ENCODE results near the gene TRIM15. TPM values are rescaled to one million over a fixed set of nuclear protein-coding genes. Genes with fewer than 3 reads are reported as not detected.

The TRIM15 gene
- total and polyA plus RNA-seq, 10 of the 15 experiments (the other 5 are each of a cell fraction or from before 2014, with no cell fraction given): 0.29 TPM; not detected in 9

- Histone ChIP-seq H3K4me2 (ENCODE audit: control insufficient read depth, insufficient read depth) (no peak overlapping the region; the same call in 1 of the 2 replicates), H3K9ac (ENCODE audit: control insufficient read depth, insufficient read depth, low read length) (no peak overlapping the region), H3K4me1 (ENCODE audit: control insufficient read depth, insufficient read depth, low read length) (peaks cover 4% of the 10 kb centered on the region; the same call in 1 of the 2 replicates), H3K27ac (ENCODE audit: control insufficient read depth, insufficient read depth) (no peak overlapping the region), H4K20me1 (ENCODE audit: control insufficient read depth, insufficient read depth) (no peaks in the 10 kb centered on the region), H3K9me3 (replicated peaks; ENCODE audit: control insufficient read depth, insufficient read depth, low read length) (no peaks in the 10 kb centered on the region), H3K4me3 (no peak overlapping the region), H3K36me3 (ENCODE audit: control insufficient read depth in 2 of 2, insufficient read depth in 2 of 2, low read length in 1 of 2) (no peaks in the 10 kb centered on the region), H3K79me2 (ENCODE audit: control insufficient read depth, insufficient read depth, low read length) (no peaks in the 10 kb centered on the region), H2AFZ (ENCODE audit: control insufficient read depth, low read depth, low read length) (no peak overlapping the region), H3K27me3 (replicated peaks in 1 of 2; ENCODE audit: control insufficient read depth in 2 of 2, insufficient read depth in 2 of 2, low read length in 1 of 2) (peaks cover 2% of the 10 kb centered on the region in 2 experiments; a peak in 3 of 4 replicates)
- 27% methylated on average over 2 of the region's 2 CpGs for WGBS (ENCODE audit: insufficient coverage, insufficient replicate concordance, low lambda C conversion rate, missing lambda C conversion rate)
- ChIA-PET POLR2A (no interaction called here), SMC1A (ENCODE audit: uncharacterized antibody, unreplicated experiment) (interaction anchor here (1.8 kb wide), 1 partner anchor 55 kb away, joined by 9 read pairs; no protein-coding TSS in a partner anchor), RAD21 (ENCODE audit: unreplicated experiment) (no interaction called here), CTCF (interaction anchor here (0.9 to 1.4 kb wide), 2 partner anchors 27 to 55 kb away, joined by 3 to 4 read pairs; no protein-coding TSS in a partner anchor)
- BruUV-seq (replicated peaks): no TSS peak
- intact Hi-C loops (cut with micrococcal nuclease; ENCODE audit: unreplicated experiment): no loop called here
- ATAC-seq (no peak), FAIRE-seq (peak; percentile 7), DNase-seq (ENCODE audit: low read depth, low spot score) (no peak)
- in situ Hi-C loops (cut with MboI): no loop called here
- no peak for TF ChIP-seq BACH1 (IDR thresholded peaks at IDR 0.05; ENCODE audit: borderline replicate concordance)
- TF ChIP-seq SP1 (IDR thresholded peaks at IDR 0.05; ENCODE audit: low read depth, low read length): no peak
- no peak for TF ChIP-seq SMAD1 (IDR thresholded peaks at IDR 0.05; ENCODE audit: low read depth, partially characterized antibody)
These were observed 5.3 kb upstream of the TRIM15 start for GRCh38 chr6:30157999-30158398.

GRCh38 chr6:30158475-30159040, 4.8 kb upstream of the TRIM15 start:
- FAIRE-seq (peak; percentile 13), ATAC-seq (no peak; the same call in 2 of the 3 replicates), DNase-seq (ENCODE audit: low read depth, low spot score) (no peak)
- WGBS (ENCODE audit: insufficient coverage, insufficient replicate concordance, low lambda C conversion rate, missing lambda C conversion rate): 13% methylated on average over 3 of the region's 3 CpGs
- no peaks in the 10 kb centered on the region for H3K79me2 ChIP-seq (ENCODE audit: control insufficient read depth, insufficient read depth, low read length)
- no TSS peak for BruUV-seq (replicated peaks)
- no peaks in the 10 kb centered on the region for H3K9me3 ChIP-seq (replicated peaks; ENCODE audit: control insufficient read depth, insufficient read depth, low read length)
- SMC1A ChIA-PET (ENCODE audit: uncharacterized antibody, unreplicated experiment): interaction anchor here (1.8 kb wide), 1 partner anchor 55 kb away, joined by 9 read pairs; no protein-coding TSS in a partner anchor
- H3K36me3 ChIP-seq (ENCODE audit: control insufficient read depth in 2 of 2, insufficient read depth in 2 of 2, low read length in 1 of 2): no peaks in the 10 kb centered on the region
- no peaks in the 10 kb centered on the region for H4K20me1 ChIP-seq (ENCODE audit: control insufficient read depth, insufficient read depth)
- H3K4me2 ChIP-seq (ENCODE audit: control insufficient read depth, insufficient read depth): no peak overlapping the region; the same call in 1 of the 2 replicates
- H3K4me3 ChIP-seq: no peak overlapping the region
- peaks cover 2% of the 10 kb centered on the region in 2 experiments; a peak in 3 of 4 replicates for H3K27me3 ChIP-seq (replicated peaks in 1 of 2; ENCODE audit: control insufficient read depth in 2 of 2, insufficient read depth in 2 of 2, low read length in 1 of 2)
- H2AFZ ChIP-seq (ENCODE audit: control insufficient read depth, low read depth, low read length): no peak overlapping the region
- POLR2A ChIA-PET: no interaction called here
- CTCF ChIA-PET: interaction anchor here (0.9 to 1.4 kb wide), 2 partner anchors 27 to 55 kb away, joined by 3 to 4 read pairs; no protein-coding TSS in a partner anchor
- peaks cover 4% of the 10 kb centered on the region; the same call in 1 of the 2 replicates for H3K4me1 ChIP-seq (ENCODE audit: control insufficient read depth, insufficient read depth, low read length)
- RAD21 ChIA-PET (ENCODE audit: unreplicated experiment): no interaction called here
- in situ Hi-C loops (cut with MboI): no loop called here
- no peak overlapping the region for H3K9ac ChIP-seq (ENCODE audit: control insufficient read depth, insufficient read depth, low read length)
- intact Hi-C loops (cut with micrococcal nuclease; ENCODE audit: unreplicated experiment): no loop called here
- H3K27ac ChIP-seq (ENCODE audit: control insufficient read depth, insufficient read depth): no peak overlapping the region
- no peak for TF ChIP-seq PML (IDR thresholded peaks at IDR 0.05; ENCODE audit: low read length)
- TF ChIP-seq KLF5 (IDR thresholded peaks at IDR 0.05; ENCODE audit: partially characterized antibody): no peak
- TF ChIP-seq ZNF384 (IDR thresholded peaks at IDR 0.05; ENCODE audit: borderline replicate concordance, low read depth, low read length): no peak
- TF ChIP-seq MAX (IDR thresholded peaks at IDR 0.05; ENCODE audit: low read depth, low read length): no peak
- TF ChIP-seq EED (IDR thresholded peaks at IDR 0.05; ENCODE audit: low read depth): no peak
- no peak for TF ChIP-seq BCL11A (IDR thresholded peaks at IDR 0.05; ENCODE audit: low read depth, low read length)
- TF ChIP-seq ZBED1 (IDR thresholded peaks at IDR 0.05; ENCODE audit: borderline replicate concordance): no peak
- TF ChIP-seq POU2F2 (IDR thresholded peaks at IDR 0.05; ENCODE audit: borderline replicate concordance, low read depth, low read length): no peak
- no peak for TF ChIP-seq HDGF (IDR thresholded peaks at IDR 0.05)
- TF ChIP-seq BCLAF1 (IDR thresholded peaks at IDR 0.05): no peak
- TF ChIP-seq NFXL1 (IDR thresholded peaks at IDR 0.05; ENCODE audit: borderline replicate concordance): no peak
- TF ChIP-seq NRF1 (conservative IDR thresholded peaks at IDR 0.05; ENCODE audit: low read depth, low read length): no peak
- no peak for TF ChIP-seq NR2F1 (conservative IDR thresholded peaks at IDR 0.05)

All from GM12878 (cell line).